RWPE1 (cell line): ENCODE measurements around the gene OR10A2.
"Not testable (repeated sequence)": the region's sequence is repeated elsewhere in the genome, so short reads cannot be mapped to it uniquely, and the experiment has no call there.

ENCODE experiments used
- CTCF ChIA-PET: fragments of 350-600 bp; sonication (Branson Sonifier 250); formaldehyde crosslinking; extraction: SDS; loops from one replicate; lab custom pipeline; 2021; lab: Yijun Ruan, JAX
- POLR2A ChIA-PET: fragments of 400-600 bp; formaldehyde crosslinking; extraction: SDS; loops from one replicate; lab custom pipeline; 2020; ENCODE audit warnings: antibody characterized with exemption; ENCODE audit not compliant: low non-redundant PET; lab: Yijun Ruan, JAX
- DNase-seq: peaks from one replicate; pipeline ENCODE4 v3.0.0; 2012; ENCODE audit warnings: low spot score
- H3K27ac ChIP-seq: fragments of 450-650 bp; 2 replicates; pipeline ENCODE4 v1.5.1; 2017
- TF ChIP-seq, protein P1 (sequence below): fragments of 450-650 bp; conservative IDR thresholded peaks from 2 replicates; pipeline ENCODE4 v1.5.1; 2017; ENCODE audit warnings: low read depth, mild to moderate bottlenecking

Gene OR10A2

DNA sequence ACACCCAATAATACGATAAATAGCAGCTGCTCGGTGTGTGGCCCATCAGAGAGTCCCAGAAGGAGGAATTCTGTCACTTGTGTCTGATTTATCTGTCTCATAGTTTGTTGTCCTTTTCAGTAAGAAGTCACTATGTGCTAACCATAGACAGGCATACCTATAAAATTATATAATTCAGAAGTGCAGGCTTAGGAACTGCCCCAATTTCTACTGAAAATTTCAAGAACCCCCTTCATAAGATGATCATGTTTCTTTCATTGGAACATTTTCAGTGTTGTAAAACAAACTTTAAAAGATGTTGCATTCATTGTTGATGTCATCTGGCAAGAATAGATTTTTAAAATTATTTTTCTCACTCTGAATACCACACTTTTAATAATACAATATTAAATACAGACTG is 29.5 kb downstream of the OR10A2 start, which contains the start of gene OR2D2:
OR2D2 (minus strand) TSS at position 101 of the 400 bp plus-strand sequence; CDS start at position 101, 0 bp downstream.
- POLR2A ChIA-PET: no interaction called here
- CTCF ChIA-PET: no interaction called here
- H3K27ac ChIP-seq: no peak within 1 kb of the TSS
- TF ChIP-seq, protein P1, sequence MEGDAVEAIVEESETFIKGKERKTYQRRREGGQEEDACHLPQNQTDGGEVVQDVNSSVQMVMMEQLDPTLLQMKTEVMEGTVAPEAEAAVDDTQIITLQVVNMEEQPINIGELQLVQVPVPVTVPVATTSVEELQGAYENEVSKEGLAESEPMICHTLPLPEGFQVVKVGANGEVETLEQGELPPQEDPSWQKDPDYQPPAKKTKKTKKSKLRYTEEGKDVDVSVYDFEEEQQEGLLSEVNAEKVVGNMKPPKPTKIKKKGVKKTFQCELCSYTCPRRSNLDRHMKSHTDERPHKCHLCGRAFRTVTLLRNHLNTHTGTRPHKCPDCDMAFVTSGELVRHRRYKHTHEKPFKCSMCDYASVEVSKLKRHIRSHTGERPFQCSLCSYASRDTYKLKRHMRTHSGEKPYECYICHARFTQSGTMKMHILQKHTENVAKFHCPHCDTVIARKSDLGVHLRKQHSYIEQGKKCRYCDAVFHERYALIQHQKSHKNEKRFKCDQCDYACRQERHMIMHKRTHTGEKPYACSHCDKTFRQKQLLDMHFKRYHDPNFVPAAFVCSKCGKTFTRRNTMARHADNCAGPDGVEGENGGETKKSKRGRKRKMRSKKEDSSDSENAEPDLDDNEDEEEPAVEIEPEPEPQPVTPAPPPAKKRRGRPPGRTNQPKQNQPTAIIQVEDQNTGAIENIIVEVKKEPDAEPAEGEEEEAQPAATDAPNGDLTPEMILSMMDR: no peak
- no peak for DNase-seq

DNA sequence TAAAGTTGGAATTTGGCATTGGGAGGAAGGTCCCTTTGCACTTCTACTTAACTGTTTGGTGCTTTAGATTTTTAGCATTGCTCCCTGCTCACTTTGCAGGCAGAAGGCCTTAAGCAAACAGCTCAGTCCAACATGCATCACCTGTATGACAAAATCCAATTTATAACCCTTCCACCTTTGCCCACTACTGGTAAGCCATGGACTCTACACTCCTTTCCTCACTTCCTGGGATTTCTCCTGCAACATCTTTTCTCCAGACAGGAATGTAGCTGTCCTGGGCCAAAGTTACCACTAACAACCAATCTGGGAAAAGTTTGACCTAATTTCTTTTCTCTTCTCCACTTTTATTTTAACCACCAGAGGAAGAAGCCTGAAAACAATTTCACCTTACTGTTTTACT is 31.2 kb downstream of the OR10A2 start:
- no peak overlapping the region for H3K27ac ChIP-seq
- DNase-seq: no peak
- CTCF ChIA-PET: no interaction called here
- TF ChIP-seq, protein P1: no peak
- POLR2A ChIA-PET: no interaction called here

DNA sequence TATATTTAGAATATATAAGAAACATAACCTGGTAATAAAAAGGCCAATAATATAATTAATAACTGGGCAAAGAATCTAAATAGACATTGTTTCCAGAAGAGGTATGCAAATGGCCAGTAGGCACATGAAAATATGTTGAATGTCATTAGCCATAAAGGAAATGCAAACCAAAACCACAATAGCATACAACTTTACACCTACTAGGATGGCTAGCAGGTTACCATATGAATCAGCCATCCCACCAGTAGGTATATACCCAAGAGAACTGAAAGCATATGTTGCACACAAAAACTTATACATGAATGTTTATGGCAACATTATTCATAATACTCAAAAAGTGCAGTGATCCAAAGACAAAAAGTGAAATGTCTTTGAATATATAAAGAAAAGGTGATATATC is 32.2 kb downstream of the OR10A2 start:
- DNase-seq: no peak
- CTCF ChIA-PET: no interaction called here
- H3K27ac ChIP-seq: no peak overlapping the region
- TF ChIP-seq, protein P1: no peak
- POLR2A ChIA-PET: no interaction called here

DNA sequence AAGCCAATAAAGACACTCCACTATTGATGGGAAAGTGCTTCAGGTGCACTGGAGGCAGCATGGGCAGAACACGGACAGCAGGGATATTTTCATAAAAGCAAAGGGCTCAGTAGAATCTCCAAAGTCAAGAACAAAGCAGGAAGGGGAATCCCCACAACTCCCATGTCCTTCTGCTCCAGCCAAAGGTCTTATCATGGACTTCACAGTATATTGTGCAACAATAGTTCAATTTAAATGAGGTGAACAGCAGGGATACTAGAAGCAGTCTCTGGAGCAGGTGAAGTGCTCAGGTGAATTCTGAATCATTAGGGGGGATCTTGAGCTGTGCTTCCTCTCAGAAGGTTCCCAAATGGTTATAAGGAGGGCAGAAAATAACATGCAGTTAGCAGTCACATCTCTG is 36.1 kb downstream of the OR10A2 start:
- no peak for DNase-seq
- no peak overlapping the region for H3K27ac ChIP-seq
- CTCF ChIA-PET: no interaction called here
- TF ChIP-seq, protein P1: no peak
- POLR2A ChIA-PET: no interaction called here

DNA sequence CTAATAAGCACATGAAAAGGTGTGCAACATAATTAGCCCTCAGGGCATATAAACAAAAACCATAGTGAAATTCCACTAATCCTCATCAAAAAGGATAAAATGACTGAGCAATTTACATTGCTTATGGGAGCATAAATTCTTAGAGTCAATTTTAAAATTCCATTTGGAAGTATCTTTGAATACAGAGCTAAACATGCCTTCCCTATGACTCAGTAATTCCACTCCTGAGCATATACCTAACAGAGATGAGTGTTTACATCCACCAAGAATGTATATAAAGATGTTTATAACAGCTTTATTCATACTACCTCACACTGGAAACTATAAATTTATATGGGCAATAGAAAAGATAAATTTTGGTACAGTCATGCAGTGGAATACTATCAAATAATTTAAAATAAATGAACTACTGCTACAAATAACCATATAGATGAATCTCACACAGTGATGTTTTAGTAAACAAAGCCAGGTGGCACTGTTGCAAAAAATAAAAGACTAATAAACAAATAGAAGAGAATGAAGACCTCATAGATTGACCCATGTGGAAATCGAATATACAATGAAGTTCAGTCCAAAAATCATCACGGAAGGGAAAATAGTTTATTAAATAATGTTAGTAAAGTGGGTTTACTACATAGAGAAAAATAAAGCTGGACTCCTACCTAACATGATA is 37.6 kb downstream of the OR10A2 start:
- POLR2A ChIA-PET: no interaction called here
- CTCF ChIA-PET: interaction anchor here (0.6 kb wide), 1 partner anchor 1583 kb away, joined by 3 read pairs; no protein-coding TSS in a partner anchor
- TF ChIP-seq, protein P1: no peak
- no peak overlapping the region for H3K27ac ChIP-seq
- peak; percentile 5 for DNase-seq

DNA sequence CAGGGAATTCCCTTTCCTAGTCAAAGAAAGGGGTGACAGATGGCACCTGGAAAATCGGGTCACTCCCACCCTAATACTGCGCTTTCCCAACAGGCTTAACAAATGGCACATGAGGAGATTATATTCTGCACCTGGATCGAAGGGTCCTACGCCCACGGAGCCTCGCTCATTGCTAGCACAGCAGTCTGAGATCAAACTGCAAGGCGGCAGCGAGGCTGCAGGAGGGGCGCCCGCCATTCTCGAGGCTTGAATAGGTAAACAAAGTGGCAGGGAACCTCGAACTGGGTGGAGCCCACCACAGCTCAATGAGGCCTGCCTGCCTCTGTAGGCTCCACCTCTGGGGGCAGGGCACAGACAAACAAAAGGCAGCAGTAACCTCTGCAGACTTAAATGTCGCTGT is 41.9 kb downstream of the OR10A2 start:
- DNase-seq, POLR2A ChIA-PET, CTCF ChIA-PET, H3K27ac ChIP-seq: not testable (repeated sequence)

DNA sequence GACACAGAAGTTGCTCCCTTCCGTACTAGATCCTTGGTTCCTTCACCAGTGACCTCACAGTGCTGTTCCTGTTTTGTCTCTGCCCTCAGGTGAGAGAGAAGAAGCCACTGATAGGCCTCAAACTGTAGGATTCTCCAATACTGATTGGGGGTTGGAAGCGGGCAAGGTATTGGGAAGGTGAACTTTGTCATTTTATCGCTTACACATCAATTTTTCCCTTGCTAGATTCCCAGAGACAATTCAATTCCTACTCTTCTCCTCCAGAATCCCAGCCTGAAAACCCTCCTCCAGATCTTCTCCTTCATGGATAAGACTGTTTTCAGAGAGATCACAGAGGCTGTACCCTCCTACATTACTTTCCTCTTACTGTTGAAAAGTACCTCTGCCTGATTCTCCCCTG is 48.5 kb downstream of the OR10A2 start:
- ChIA-PET POLR2A (no interaction called here), CTCF (interaction anchor here (0.7 kb wide), 1 partner anchor 310 kb away, joined by 3 read pairs; no protein-coding TSS in a partner anchor)
- TF ChIP-seq, protein P1: no peak
- no peak overlapping the region for H3K27ac ChIP-seq
- DNase-seq: no peak
